HepG2 (cell line): ENCODE measurements around the gene TEAD1. TPM values are rescaled to one million over a fixed set of nuclear protein-coding genes. Genes with fewer than 3 reads are reported as not detected.

Experiments used
- AFF4 ChIP-seq: sonication (generic); formaldehyde crosslinking; IDR thresholded peaks from 2 replicates; pipeline ENCODE4 v1.4.0; 2020; ENCODE audit warnings: missing genetic modification reagents
- AHR ChIP-seq: IDR thresholded peaks from 2 replicates; pipeline ENCODE4 v1.6.1; 2018; ENCODE audit warnings: missing genetic modification reagents, missing compliant biosample characterization
- FOXA3 ChIP-seq: IDR thresholded peaks from 2 replicates; pipeline ENCODE4 v1.6.1; 2016; ENCODE audit warnings: missing genetic modification reagents, missing compliant biosample characterization
- FOXK1 ChIP-seq: sonication (generic); formaldehyde crosslinking; IDR thresholded peaks from 2 replicates; pipeline ENCODE4 v1.4.0; 2020; ENCODE audit warnings: low read depth, missing genetic modification reagents, borderline replicate concordance
- GPBP1L1 ChIP-seq: sonication (generic); formaldehyde crosslinking; IDR thresholded peaks from 2 replicates; pipeline ENCODE4 v1.5.0; 2020; ENCODE audit warnings: mild to moderate bottlenecking, missing genetic modification reagents
- GTF3A ChIP-seq: sonication (generic); formaldehyde crosslinking; conservative IDR thresholded peaks from 2 replicates; pipeline ENCODE4 v1.4.0; 2020; ENCODE audit warnings: mild to moderate bottlenecking, missing genetic modification reagents
- KAT8 ChIP-seq: IDR thresholded peaks from 2 replicates; pipeline ENCODE4 v1.6.1; 2016; ENCODE audit warnings: missing genetic modification reagents, missing compliant biosample characterization
- NFKB2 ChIP-seq: sonication (generic); formaldehyde crosslinking; IDR thresholded peaks from 2 replicates; pipeline ENCODE4 v1.4.0; 2020; ENCODE audit warnings: missing genetic modification reagents, borderline replicate concordance
- NKX3-1 ChIP-seq: sonication (generic); formaldehyde crosslinking; IDR thresholded peaks from 2 replicates; pipeline ENCODE4 v1.5.0; 2020; ENCODE audit warnings: missing genetic modification reagents
- POLR2G ChIP-seq: fragments of 200-400 bp; formaldehyde crosslinking; IDR thresholded peaks from 2 replicates; pipeline ENCODE4 v1.6.1; 2018; ENCODE audit warnings: mild to moderate bottlenecking, low read depth, low read length, moderate library complexity
- SRF ChIP-seq: IDR thresholded peaks from 2 replicates; pipeline ENCODE4 v1.6.1; 2011; ENCODE audit warnings: mild to moderate bottlenecking, low read depth, low read length, moderate library complexity
- TFDP1 ChIP-seq: IDR thresholded peaks from 2 replicates; pipeline ENCODE4 v1.6.1; 2016; ENCODE audit warnings: missing compliant biosample characterization, missing genetic modification reagents, borderline replicate concordance
- U2AF1 ChIP-seq: fragments of 200-400 bp; formaldehyde crosslinking; optimal IDR thresholded peaks from 2 replicates; pipeline ENCODE3; 2017; ENCODE audit warnings: mild to moderate bottlenecking, low read depth, low read length
- ZBTB2 ChIP-seq: sonication (generic); formaldehyde crosslinking; IDR thresholded peaks from 2 replicates; pipeline ENCODE4 v1.8.0; 2022; ENCODE audit warnings: low read depth, missing genetic modification reagents
- ZKSCAN1 ChIP-seq: fragments of 150-350 bp; IDR thresholded peaks from 2 replicates; pipeline ENCODE4 v1.6.1; 2014; ENCODE audit warnings: low read length
- ZNF136 ChIP-seq: sonication (generic); formaldehyde crosslinking; IDR thresholded peaks from 2 replicates; pipeline ENCODE4 v1.8.1; 2022; ENCODE audit warnings: low read depth, mild to moderate bottlenecking, moderate library complexity, missing genetic modification reagents
- ZNF33A ChIP-seq: sonication (generic); formaldehyde crosslinking; IDR thresholded peaks from 2 replicates; pipeline ENCODE4 v1.5.1; 2020; ENCODE audit warnings: missing genetic modification reagents, mild to moderate bottlenecking, moderate library complexity, borderline replicate concordance
- ZNF639 ChIP-seq: conservative IDR thresholded peaks from 2 replicates; pipeline ENCODE4 v1.6.1; 2018; ENCODE audit warnings: missing genetic modification reagents
- ZNF670 ChIP-seq: sonication (generic); formaldehyde crosslinking; IDR thresholded peaks from 2 replicates; pipeline ENCODE4 v1.8.0; 2022; ENCODE audit warnings: mild to moderate bottlenecking, missing genetic modification reagents, borderline replicate concordance
- ZNF7 ChIP-seq: IDR thresholded peaks from 2 replicates; pipeline ENCODE4 v1.6.1; 2016; ENCODE audit warnings: missing biosample characterization, missing genetic modification reagents
- ZSCAN25 ChIP-seq: sonication (generic); formaldehyde crosslinking; IDR thresholded peaks from 2 replicates; pipeline ENCODE4 v1.8.0; 2022; ENCODE audit warnings: mild to moderate bottlenecking, missing genetic modification reagents
- polyA plus RNA-seq, 8 experiments: library from polyadenylated mRNA; depleted of rRNA in 3 of 8; stranded (reverse) in 7 of 8; unstranded in 1 of 8; fragments of >200 nt; fragmentation: Illumina TruSeq in 4 of 8; extraction: Trizol in 4 of 8; gene quantifications; 2 replicates each; pipeline versions ENCODE4 v1.2.1 to v1.2.3, GENCODE V29; 2011 to 2016; ENCODE audit warnings: low read depth in 4 of 8, missing spikeins in 1 of 8, mixed read lengths in 1 of 8; ENCODE audit not compliant: insufficient read depth in 1 of 8
- total RNA-seq, 5 experiments: library from RNA; depleted of rRNA; stranded (reverse); fragments of >200 nt; fragmentation: Illumina TruSeq; extraction: Trizol; gene quantifications; 2 replicates each; pipeline ENCODE4 v1.2.3, GENCODE V29; 2016; ENCODE audit warnings: low read depth in 1 of 5

TEAD1 gene
- total and polyA plus RNA-seq, 2 of the 13 experiments (the other 11 are each of a cell fraction or from before 2014, with no cell fraction given) = 20.1 to 30.5 TPM

- TF ChIP-seq AFF4 (CRISPR knock-in tag) = peak; percentile 33; the same call in 1 of the 2 replicates
- TF ChIP-seq GTF3A (CRISPR knock-in tag) = no peak
- TF ChIP-seq SRF = no peak
- no peak for TF ChIP-seq NKX3-1
- TF ChIP-seq NFKB2 = no peak
- no peak for TF ChIP-seq AHR
- TF ChIP-seq POLR2G = peak; percentile 55; the same call in 1 of the 2 replicates
- no peak for TF ChIP-seq ZNF136
- TF ChIP-seq ZKSCAN1 = no peak
- peak; percentile 45; the same call in 1 of the 2 replicates for TF ChIP-seq FOXA3 (CRISPR knock-in tag)
- no peak for TF ChIP-seq ZBTB2 (CRISPR knock-in tag)
- 0 out of 2 replicates have a peak, but pooled peaks have one; percentile 24 for TF ChIP-seq FOXK1
- TF ChIP-seq ZNF33A (CRISPR knock-in tag) = no peak
- no peak for TF ChIP-seq ZNF670 (CRISPR knock-in tag)
- TF ChIP-seq ZNF7 (CRISPR knock-in tag) = no peak
- peak; percentile 72 for TF ChIP-seq KAT8 (CRISPR knock-in tag)
- no peak for TF ChIP-seq TFDP1
- TF ChIP-seq GPBP1L1 (CRISPR knock-in tag) = no peak
- TF ChIP-seq ZNF639 (CRISPR knock-in tag) = no peak
- TF ChIP-seq ZSCAN25 (CRISPR knock-in tag) = no peak
- no peak for TF ChIP-seq U2AF1
These were observed 18.2 kb downstream of the TEAD1 start (continued) for GRCh38 chr11:12692229-12693075.
